ENCODE measurements around the gene ATP6V0B. TPM values are rescaled to one million over a fixed set of nuclear protein-coding genes. Genes with fewer than 3 reads are reported as not detected.
A peak's percentile ranks its signal among the peaks of the same experiment; 100 is the strongest.

The ATP6V0B gene
- total and polyA plus RNA-seq, 2 of the 13 experiments (the other 11 are each of a cell fraction or from before 2014, with no cell fraction given), result 157 to 161 TPM

GRCh38 chr1:43946236-43947060, 28.3 kb upstream of the ATP6V0B start, which contains the start of gene IPO13 (continued):
- TF ChIP-seq MIER3 (CRISPR knock-in tag; IDR thresholded peaks at IDR 0.05; ENCODE audit: borderline replicate concordance) (peak; percentile 91), NAIF1 (CRISPR knock-in tag; IDR thresholded peaks at IDR 0.05; ENCODE audit: borderline replicate concordance) (no peak; the same call in none of the 2 replicates), NFIB (CRISPR knock-in tag; IDR thresholded peaks at IDR 0.05; ENCODE audit: borderline replicate concordance) (no peak), PREB (CRISPR knock-in tag; IDR thresholded peaks at IDR 0.05) (no peak), AKAP8 (CRISPR knock-in tag; IDR thresholded peaks at IDR 0.05) (0 out of 2 replicates have a peak, but pooled peaks have one; percentile 69), E2F2 (CRISPR knock-in tag; IDR thresholded peaks at IDR 0.05; ENCODE audit: borderline replicate concordance) (no peak), ZMYM4 (CRISPR knock-in tag; IDR thresholded peaks at IDR 0.05) (no peak; the same call in 1 of the 2 replicates), ZNF609 (CRISPR knock-in tag; IDR thresholded peaks at IDR 0.05; ENCODE audit: borderline replicate concordance) (peak; percentile 80; the same call in 1 of the 2 replicates), JARID2 (CRISPR knock-in tag; IDR thresholded peaks at IDR 0.05; ENCODE audit: insufficient replicate concordance) (peak; percentile 52), YEATS4 (CRISPR knock-in tag; IDR thresholded peaks at IDR 0.05; ENCODE audit: borderline replicate concordance) (peak; percentile 94), GPN1 (CRISPR knock-in tag; IDR thresholded peaks at IDR 0.05; ENCODE audit: borderline replicate concordance) (no peak), MATR3 (CRISPR knock-in tag; IDR thresholded peaks at IDR 0.05) (no peak), MIER2 (CRISPR knock-in tag; IDR thresholded peaks at IDR 0.05) (peak; percentile 93), PBX3 (CRISPR knock-in tag; IDR thresholded peaks at IDR 0.05; ENCODE audit: borderline replicate concordance) (0 out of 2 replicates have a peak, but pooled peaks have one; percentile 49), ZSCAN9 (CRISPR knock-in tag; IDR thresholded peaks at IDR 0.05; ENCODE audit: borderline replicate concordance) (peak; percentile 49; the same call in 1 of the 2 replicates), KDM4B (CRISPR knock-in tag; IDR thresholded peaks at IDR 0.05) (0 out of 2 replicates have a peak, but pooled peaks have one; percentile 31), IRX3 (CRISPR knock-in tag; IDR thresholded peaks at IDR 0.05; ENCODE audit: borderline replicate concordance, low read depth) (no peak), DDIT3 (CRISPR knock-in tag; IDR thresholded peaks at IDR 0.05) (no peak)

All from HepG2 (cell line).